Mesendoderm (in vitro differentiated cells): ENCODE data around the gene CTTNBP2.

Source experiments
- DNase-seq: peaks from one replicate; pipeline ENCODE4 v3.0.0; 2013
- H2AK5ac ChIP-seq: 2 replicates; pipeline ENCODE4 v1.6.1; 2013; ENCODE audit warnings: low read length, inconsistent platforms
- H2BK120ac ChIP-seq: 2 replicates; pipeline ENCODE4 v1.6.1; 2013; ENCODE audit warnings: low read depth, mild to moderate bottlenecking, low read length, moderate library complexity, mixed read lengths
- H2BK15ac ChIP-seq: replicated peaks from 2 replicates; pipeline ENCODE4 v1.6.1; 2013; ENCODE audit warnings: low read depth, mild to moderate bottlenecking, moderate library complexity
- H2BK5ac ChIP-seq: 2 replicates; pipeline ENCODE4 v1.6.1; 2013; ENCODE audit warnings: low read length, inconsistent platforms
- H3K18ac ChIP-seq: 2 replicates; pipeline ENCODE4 v1.6.1; 2013; ENCODE audit warnings: mild to moderate bottlenecking, low read length, mixed read lengths
- H3K23ac ChIP-seq: one replicate; pipeline ENCODE4 v1.6.1; 2013; ENCODE audit warnings: low read length
- H3K27ac ChIP-seq: 2 replicates; pipeline ENCODE4 v1.5.1; 2013; ENCODE audit warnings: low read depth, mild to moderate bottlenecking, inconsistent platforms, low read length, moderate library complexity
- H3K27me3 ChIP-seq: 2 replicates; pipeline ENCODE4 v1.6.1; 2013; ENCODE audit warnings: low read length, control low read depth, mild to moderate bottlenecking, inconsistent platforms; ENCODE audit not compliant: insufficient read depth, poor library complexity
- H3K36me3 ChIP-seq: 2 replicates; pipeline ENCODE4 v1.6.1; 2013; ENCODE audit warnings: low read length, inconsistent platforms; ENCODE audit not compliant: control insufficient read depth, insufficient read depth
- H3K4ac ChIP-seq: one replicate; pipeline ENCODE4 v1.6.1; 2013; ENCODE audit warnings: low read depth, mild to moderate bottlenecking, low read length, moderate library complexity
- H3K4me1 ChIP-seq: 2 replicates; pipeline ENCODE4 v1.6.1; 2013; ENCODE audit warnings: low read depth, low read length, inconsistent platforms; ENCODE audit not compliant: control insufficient read depth
- H3K4me2 ChIP-seq: 2 replicates; pipeline ENCODE4 v1.6.1; 2013; ENCODE audit warnings: low read length
- H3K4me3 ChIP-seq: 2 replicates; pipeline ENCODE4 v1.5.1; 2013; ENCODE audit warnings: mild to moderate bottlenecking, low read length
- H3K56ac ChIP-seq: one replicate; pipeline ENCODE4 v1.6.1; 2013; ENCODE audit warnings: low read length
- H3K79me1 ChIP-seq: 2 replicates; pipeline ENCODE4 v1.6.1; 2013; ENCODE audit warnings: low read length, inconsistent platforms
- H3K79me2 ChIP-seq: 2 replicates; pipeline ENCODE4 v1.6.1; 2013; ENCODE audit warnings: mild to moderate bottlenecking, low read length; ENCODE audit not compliant: control insufficient read depth, insufficient read depth
- H3K9ac ChIP-seq: 2 replicates; pipeline ENCODE4 v1.6.1; 2013; ENCODE audit warnings: low read length, inconsistent platforms
- H4K5ac ChIP-seq: one replicate; pipeline ENCODE4 v1.6.1; 2013; ENCODE audit warnings: low read length
- H4K8ac ChIP-seq: one replicate; pipeline ENCODE4 v1.6.1; 2013; ENCODE audit warnings: low read depth, mild to moderate bottlenecking, control low read depth, low read length, moderate library complexity
- WGBS: extraction: QIAGEN DNeasy Blood & Tissue Kit; methylation state at CpG from one replicate; pipeline ENCODE4 v1.1.7; 2013; ENCODE audit warnings: low lambda C conversion rate, missing lambda C conversion rate; ENCODE audit not compliant: insufficient coverage; ENCODE audit errors: extremely low coverage; 5-methylcytosine and 5-hydroxymethylcytosine counted together

The CTTNBP2 gene

GRCh38 chr7:117686311-117686935, 186.8 kb downstream of the CTTNBP2 start:
- no peak overlapping the region for H2BK5ac ChIP-seq
- H2AK5ac ChIP-seq = no peak overlapping the region
- no peak overlapping the region for H3K18ac ChIP-seq
- DNase-seq = peak; percentile 68
- H3K23ac ChIP-seq = no peak overlapping the region
- H3K27ac ChIP-seq = no peak overlapping the region
- no peak overlapping the region for H4K5ac ChIP-seq
- no peak overlapping the region for H4K8ac ChIP-seq
- H3K4ac ChIP-seq = no peak overlapping the region
- H3K4me1 ChIP-seq = peaks cover 5% of the 10 kb centered on the region
- H3K56ac ChIP-seq = no peak overlapping the region
- H2BK15ac ChIP-seq = no peak overlapping the region
- no peak overlapping the region for H2BK120ac ChIP-seq
- H3K36me3 ChIP-seq = no peaks in the 10 kb centered on the region
- no peaks in the 10 kb centered on the region for H3K79me1 ChIP-seq
- H3K9ac ChIP-seq = no peak overlapping the region
- no peak overlapping the region for H3K4me3 ChIP-seq
- H3K79me2 ChIP-seq = no peaks in the 10 kb centered on the region
- no peak overlapping the region for H3K4me2 ChIP-seq
- H3K27me3 ChIP-seq = no peaks in the 10 kb centered on the region

- H2AK5ac ChIP-seq = no peak overlapping the region
- H3K36me3 ChIP-seq = no peaks in the 10 kb centered on the region
- peaks cover 5% of the 10 kb centered on the region for H3K4me1 ChIP-seq
- H3K18ac ChIP-seq = peak overlapping the region; percentile 84
- DNase-seq = no peak
- peak overlapping the region; percentile 45 for H2BK120ac ChIP-seq
- no peaks in the 10 kb centered on the region for H3K27me3 ChIP-seq
- no peaks in the 10 kb centered on the region for H3K79me1 ChIP-seq
- H3K4me3 ChIP-seq = no peak overlapping the region
- H4K5ac ChIP-seq = no peak overlapping the region
- no peak overlapping the region for H2BK5ac ChIP-seq
- no peak overlapping the region for H3K9ac ChIP-seq
- H3K4ac ChIP-seq = no peak overlapping the region
- H3K27ac ChIP-seq = no peak overlapping the region
- no peak overlapping the region for H3K4me2 ChIP-seq
- H2BK15ac ChIP-seq = no peak overlapping the region
- H4K8ac ChIP-seq = no peak overlapping the region
- no peaks in the 10 kb centered on the region for H3K79me2 ChIP-seq
- no peak overlapping the region for H3K56ac ChIP-seq
- H3K23ac ChIP-seq = no peak overlapping the region
Observed at GRCh38 chr7:117685795-117686194, 187.4 kb downstream of the CTTNBP2 start.

- Histone ChIP-seq H2BK120ac (no peak overlapping the region), H3K79me2 (no peaks in the 10 kb centered on the region), H3K9ac (no peak overlapping the region), H3K23ac (no peak overlapping the region), H3K18ac (no peak overlapping the region), H3K4ac (no peak overlapping the region), H3K56ac (no peak overlapping the region), H2BK5ac (no peak overlapping the region), H2BK15ac (no peak overlapping the region), H4K8ac (no peak overlapping the region), H4K5ac (no peak overlapping the region), H3K4me2 (no peak overlapping the region), H3K36me3 (no peaks in the 10 kb centered on the region), H3K27ac (no peak overlapping the region), H2AK5ac (no peak overlapping the region), H3K79me1 (no peaks in the 10 kb centered on the region), H3K4me3 (no peak overlapping the region), H3K4me1 (no peaks in the 10 kb centered on the region), H3K27me3 (no peaks in the 10 kb centered on the region)
- WGBS = no CpG with 5 or more reads among the region's 8 CpGs
- DNase-seq = no peak
Observed at GRCh38 chr7:117683430-117684175, 189.6 kb downstream of the CTTNBP2 start.

GRCh38 chr7:117682681-117683385, 190.4 kb downstream of the CTTNBP2 start:
- Histone ChIP-seq H3K4me3 (no peak overlapping the region), H3K36me3 (no peaks in the 10 kb centered on the region), H3K4ac (no peak overlapping the region), H3K79me1 (no peaks in the 10 kb centered on the region), H2BK120ac (no peak overlapping the region), H4K5ac (no peak overlapping the region), H3K4me2 (no peak overlapping the region), H3K9ac (no peak overlapping the region), H3K27me3 (no peaks in the 10 kb centered on the region), H3K18ac (no peak overlapping the region), H3K23ac (no peak overlapping the region), H2BK15ac (no peak overlapping the region), H3K79me2 (no peaks in the 10 kb centered on the region), H2BK5ac (no peak overlapping the region), H3K4me1 (no peaks in the 10 kb centered on the region), H3K27ac (no peak overlapping the region), H2AK5ac (no peak overlapping the region), H3K56ac (no peak overlapping the region), H4K8ac (no peak overlapping the region)
- DNase-seq = peak; percentile 63
- no CpG with 5 or more reads among the region's 5 CpGs for WGBS

- no CpG with 5 or more reads among the region's 3 CpGs for WGBS
- H2BK120ac ChIP-seq = no peak overlapping the region
- H3K79me1 ChIP-seq = no peaks in the 10 kb centered on the region
- no peak overlapping the region for H2AK5ac ChIP-seq
- no peaks in the 10 kb centered on the region for H3K4me1 ChIP-seq
- no peak overlapping the region for H3K18ac ChIP-seq
- no peak overlapping the region for H3K4ac ChIP-seq
- no peaks in the 10 kb centered on the region for H3K27me3 ChIP-seq
- H3K56ac ChIP-seq = no peak overlapping the region
- no peak overlapping the region for H3K9ac ChIP-seq
- H3K79me2 ChIP-seq = no peaks in the 10 kb centered on the region
- no peak overlapping the region for H3K4me2 ChIP-seq
- H2BK15ac ChIP-seq = no peak overlapping the region
- H2BK5ac ChIP-seq = no peak overlapping the region
- no peak overlapping the region for H3K23ac ChIP-seq
- no peak overlapping the region for H3K4me3 ChIP-seq
- H3K27ac ChIP-seq = no peak overlapping the region
- H4K8ac ChIP-seq = no peak overlapping the region
- no peak for DNase-seq
- H4K5ac ChIP-seq = no peak overlapping the region
- no peaks in the 10 kb centered on the region for H3K36me3 ChIP-seq
Observed at GRCh38 chr7:117679120-117679519, 194.1 kb downstream of the CTTNBP2 start.
